Brain pericyte (primary cell): Measurements from ENCODE around the gene TMEM123.
"Not testable (repeated sequence)": the region's sequence is repeated elsewhere in the genome, so short reads cannot be mapped to it uniquely, and the experiment has no call there.

ENCODE experiments used
- DNase-seq: peaks from one replicate; pipeline ENCODE4 v3.0.0-alpha.2; 2012; ENCODE audit warnings: low read depth, low spot score

Gene TMEM123

GRCh38 chr11:102449651-102450570 is 2.7 kb downstream of the TMEM123 start:
- no peak for DNase-seq

DNA sequence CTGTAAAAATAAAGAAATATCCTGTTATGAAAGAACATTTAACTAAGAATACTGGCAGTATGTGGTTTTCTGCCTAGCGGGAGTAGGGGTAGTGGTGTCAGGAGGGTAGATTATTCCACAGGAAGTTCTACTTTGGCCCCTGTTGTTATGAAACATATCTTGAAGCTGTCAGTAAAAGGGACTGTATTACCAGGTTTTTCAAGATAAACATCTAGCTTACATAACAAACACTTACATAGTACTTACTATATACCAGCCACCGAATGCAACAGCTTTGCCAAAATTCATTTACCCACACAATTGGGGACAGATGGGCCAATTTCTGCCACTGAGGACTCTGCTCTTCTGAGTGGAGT is 3.7 kb downstream of the TMEM123 start:
- no peak for DNase-seq

GRCh38 chr11:102447941-102448868 is 4.4 kb downstream of the TMEM123 start:
- no peak for DNase-seq

GRCh38 chr11:102447193-102447592 is 5.4 kb downstream of the TMEM123 start:
- DNase-seq = no peak

DNA sequence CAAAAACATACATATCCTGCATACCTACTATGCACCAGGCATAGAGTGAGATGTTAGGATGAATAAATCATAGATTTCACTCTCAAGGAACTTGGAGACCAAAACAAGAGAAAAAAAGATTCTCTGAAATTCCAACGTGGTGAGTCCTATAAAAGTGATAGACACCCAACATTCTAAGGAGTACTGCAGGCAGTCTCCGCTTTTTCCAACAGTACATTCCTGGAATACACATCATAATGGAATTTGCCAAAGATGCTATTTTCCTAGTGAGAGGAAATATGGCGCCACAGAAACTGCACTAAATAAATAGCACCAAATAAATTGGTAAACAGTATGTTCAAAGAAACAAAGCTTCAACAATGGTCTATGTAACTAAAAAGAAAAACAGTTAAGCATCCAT is 6.0 kb downstream of the TMEM123 start:
- DNase-seq = no peak

DNA sequence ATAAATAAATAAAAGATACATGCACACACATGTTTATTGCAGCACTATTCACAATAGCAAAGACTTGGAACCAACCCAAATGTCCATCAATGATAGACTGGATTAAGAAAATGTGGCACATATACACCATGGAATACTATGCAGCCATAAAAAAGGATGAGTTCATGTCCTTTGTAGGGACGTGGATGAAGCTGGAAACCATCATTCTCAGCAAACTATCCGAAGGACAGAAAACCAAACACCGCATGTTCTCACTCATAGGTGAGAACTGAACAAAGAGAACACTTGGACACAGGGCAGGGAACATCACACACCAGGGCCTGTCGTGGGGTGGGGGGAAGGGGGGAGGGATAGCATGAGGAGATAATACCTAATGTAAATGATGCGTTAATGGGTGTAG is 7.9 kb downstream of the TMEM123 start:
- DNase-seq = not testable (repeated sequence)

DNA sequence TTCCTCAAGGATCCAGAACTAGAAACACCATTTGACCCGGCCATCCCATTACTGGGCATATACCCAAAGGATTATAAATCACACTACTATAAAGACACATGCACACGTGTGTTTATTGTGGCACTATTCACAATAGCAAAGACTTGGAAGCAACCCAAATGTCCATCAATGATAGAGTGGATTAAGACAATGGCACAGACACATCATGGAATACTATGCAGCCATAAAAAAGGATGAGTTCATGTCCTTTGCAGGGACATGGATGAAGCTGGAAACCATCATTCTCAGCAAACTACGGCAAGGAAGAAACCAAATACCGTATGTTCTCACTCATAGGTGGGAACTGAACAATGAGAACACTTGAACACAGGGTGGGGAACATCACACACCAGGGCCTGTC is 8.4 kb downstream of the TMEM123 start:
- DNase-seq = not testable (repeated sequence)

DNA sequence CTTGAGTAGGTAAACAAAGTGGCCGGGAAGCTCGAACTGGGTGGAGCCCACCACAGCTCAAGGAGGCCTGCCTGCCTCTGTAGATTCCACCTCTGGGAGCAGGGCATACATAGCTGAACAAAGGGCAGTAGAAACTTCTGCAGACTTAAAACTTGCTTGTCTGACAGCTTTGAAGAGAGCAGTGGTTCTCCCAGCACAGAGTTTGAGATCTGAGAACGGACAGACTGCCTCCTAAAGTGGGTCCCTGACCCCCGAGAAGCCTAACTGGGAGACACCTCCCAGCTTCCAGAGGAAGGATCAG is 13.6 kb downstream of the TMEM123 start:
- DNase-seq = not testable (repeated sequence)

DNA sequence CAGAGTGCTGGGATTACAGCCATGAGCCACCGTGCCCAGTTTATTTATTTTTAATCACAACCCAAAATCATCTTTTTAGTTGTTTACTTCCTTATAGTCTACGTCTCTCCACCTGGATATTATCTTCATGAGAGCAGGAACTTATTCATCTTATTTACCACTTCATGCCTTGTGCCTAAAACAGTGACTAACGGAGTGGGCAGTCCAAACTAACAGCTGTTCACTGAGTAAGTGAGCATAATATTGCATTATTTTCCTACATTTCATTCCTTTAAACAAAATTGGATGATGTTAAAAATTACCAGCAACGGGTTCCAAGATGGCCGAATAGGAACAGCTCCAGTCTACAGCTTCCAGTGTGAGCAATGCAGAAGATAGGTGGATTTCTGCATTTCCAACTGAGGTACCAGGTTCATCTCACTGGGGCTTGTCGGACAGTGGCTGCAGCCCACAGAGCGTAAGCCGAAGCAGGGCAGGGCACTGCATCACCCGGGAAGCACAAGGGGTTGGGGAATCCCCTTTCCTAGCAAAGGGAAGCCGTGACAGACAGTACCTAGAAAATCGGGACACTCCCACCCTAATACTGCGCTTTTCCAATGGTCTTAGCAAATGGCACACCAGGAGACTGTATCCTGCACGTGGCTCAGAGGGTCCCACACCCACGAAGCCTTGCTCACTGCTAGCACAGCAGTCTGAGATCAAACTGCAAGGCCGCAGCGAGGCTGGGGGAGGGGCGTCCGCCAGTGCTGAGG is 14.1 kb downstream of the TMEM123 start:
- DNase-seq = no peak

DNA sequence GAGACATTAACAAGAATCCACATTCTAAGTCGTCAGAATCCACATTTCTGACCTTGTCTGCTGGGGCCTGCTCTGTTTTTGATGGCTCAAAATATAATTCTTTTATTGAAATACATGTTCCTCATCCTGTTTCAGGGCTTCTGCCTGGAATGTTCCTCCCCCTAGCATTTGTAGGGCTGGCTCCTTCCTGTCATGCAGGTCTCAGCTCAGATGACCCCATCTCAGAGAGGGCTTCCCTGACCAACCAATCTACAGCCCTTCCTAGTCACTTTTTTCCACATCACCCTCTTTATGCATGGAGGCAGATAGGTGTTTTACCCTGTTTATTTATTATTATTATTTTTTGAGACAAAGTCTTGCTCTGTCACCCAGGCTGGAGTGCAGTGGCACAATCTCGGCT is 14.8 kb downstream of the TMEM123 start:
- DNase-seq = no peak

- no peak for DNase-seq
Measured at GRCh38 chr11:102436976-102437375, 15.6 kb downstream of the TMEM123 start.

GRCh38 chr11:102436561-102436960 is 16.0 kb downstream of the TMEM123 start:
- no peak for DNase-seq

DNA sequence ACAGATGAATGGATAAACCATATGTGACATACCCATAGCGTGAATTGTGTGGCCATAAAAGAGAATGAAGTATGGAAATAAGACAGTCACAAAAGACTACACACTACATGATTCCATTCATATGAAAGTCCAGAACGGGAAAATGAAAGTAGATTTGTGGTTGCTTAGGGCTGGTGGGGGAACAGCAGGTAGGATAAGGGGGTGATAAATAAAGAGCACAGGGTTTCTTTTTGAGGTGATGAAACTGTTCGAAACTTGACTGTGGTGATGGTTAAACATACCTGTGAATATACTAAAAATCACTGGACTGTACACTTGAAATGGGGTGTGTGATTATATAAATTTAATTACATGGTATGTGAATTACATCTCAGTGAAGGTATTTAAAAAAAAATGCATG is 16.9 kb downstream of the TMEM123 start:
- no peak for DNase-seq

- DNase-seq = not testable (repeated sequence)
Measured at GRCh38 chr11:102433571-102433970, 19.0 kb downstream of the TMEM123 start.

DNA sequence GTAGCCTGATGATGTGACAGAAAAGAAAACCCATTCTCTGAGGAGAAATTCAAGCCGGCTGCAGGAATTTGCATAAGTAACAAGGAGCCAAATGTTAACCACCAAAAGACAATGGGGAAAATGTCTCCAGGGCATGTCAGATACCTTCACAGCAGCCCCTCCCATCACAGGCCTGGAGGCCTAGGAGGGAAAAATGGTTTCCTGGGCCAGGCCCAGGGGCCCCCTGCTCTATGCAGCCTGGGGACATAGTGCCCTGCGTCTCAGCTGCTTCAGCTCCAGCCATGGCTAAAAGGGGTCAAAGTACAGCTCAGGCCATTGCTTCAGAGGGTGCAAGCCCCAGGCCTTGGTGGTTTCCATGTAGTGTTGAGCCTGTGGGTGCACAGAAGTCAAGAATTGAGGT is 20.0 kb downstream of the TMEM123 start:
- DNase-seq = not testable (repeated sequence)

DNA sequence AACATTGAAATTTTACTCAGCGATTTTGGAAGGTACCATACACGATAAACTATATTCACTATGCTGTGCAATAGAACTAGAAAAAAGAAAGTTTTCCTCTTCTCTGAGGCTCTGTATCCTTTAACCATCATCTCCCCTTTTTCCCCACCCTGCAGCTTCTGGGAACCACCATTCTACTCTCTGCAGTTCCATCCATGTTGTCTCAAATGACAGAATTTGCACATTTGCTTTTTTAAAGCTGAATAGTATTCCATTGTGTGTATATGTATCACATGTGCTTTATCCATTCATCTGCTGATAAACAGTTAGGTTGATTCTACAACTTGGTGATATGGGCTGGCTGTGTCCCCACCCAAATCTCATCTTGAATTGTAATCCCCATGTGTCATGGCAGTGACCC is 21.2 kb downstream of the TMEM123 start:
- no peak for DNase-seq

- DNase-seq = no peak
Measured at GRCh38 chr11:102430158-102430836, 22.3 kb downstream of the TMEM123 start.

DNA sequence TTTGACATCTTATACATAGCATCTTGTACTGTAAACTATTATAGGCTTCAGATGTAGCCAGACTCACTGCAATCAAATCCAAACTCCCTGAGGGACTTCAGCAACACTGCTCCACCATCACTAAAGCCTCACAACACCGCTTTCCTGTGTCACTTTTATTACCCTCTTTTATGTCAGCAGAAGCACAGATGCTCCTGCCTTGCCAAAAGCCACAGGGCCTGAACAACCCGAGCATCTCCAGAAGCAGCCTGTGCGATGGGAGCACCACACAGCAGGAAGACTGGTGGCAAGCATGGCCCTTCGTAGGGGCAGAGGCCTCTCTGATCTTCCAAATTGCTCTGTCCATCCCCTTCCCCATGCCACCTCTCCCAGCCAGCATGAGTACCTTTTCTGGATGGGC is 22.9 kb downstream of the TMEM123 start:
- DNase-seq = no peak

- DNase-seq = no peak
Measured at GRCh38 chr11:102429226-102429625, 23.3 kb downstream of the TMEM123 start.

DNA sequence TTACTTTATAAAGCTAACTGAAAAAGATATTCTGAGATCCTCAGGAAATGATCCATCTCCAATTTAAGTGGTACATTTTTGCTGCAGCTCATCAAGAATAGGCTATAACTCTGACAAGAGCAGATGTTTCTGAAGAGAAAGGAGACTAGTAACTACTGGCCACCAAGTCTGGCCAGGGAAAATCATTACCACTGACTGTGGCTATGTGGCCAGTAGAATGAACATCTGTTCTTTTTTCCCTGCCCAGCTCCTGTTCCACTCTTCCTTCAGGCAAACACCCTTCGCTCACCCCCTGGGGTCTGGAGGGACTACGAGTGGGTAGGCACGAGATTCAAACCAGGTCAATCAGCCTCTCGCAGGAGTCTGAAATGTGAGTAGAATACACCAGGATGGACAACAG is 23.9 kb downstream of the TMEM123 start:
- no peak for DNase-seq

DNA sequence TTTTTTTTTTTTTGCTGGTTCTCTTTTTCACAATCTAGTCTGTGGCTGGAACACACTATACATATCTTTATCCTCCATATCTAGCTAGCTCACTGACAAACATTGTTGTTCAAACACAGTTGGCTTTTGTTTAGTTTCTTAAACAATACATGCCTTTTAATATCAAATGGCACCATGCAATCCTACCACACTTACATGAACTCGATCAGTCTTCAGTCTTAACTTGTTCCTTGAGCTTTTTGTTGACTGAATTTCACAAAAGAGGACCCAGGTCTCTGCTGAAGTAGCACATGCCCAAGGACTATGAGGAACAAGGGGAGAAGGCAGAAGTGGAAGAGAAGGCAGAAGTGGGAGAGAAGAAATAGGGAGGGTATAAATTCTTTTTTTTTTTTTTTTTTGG is 25.5 kb downstream of the TMEM123 start:
- DNase-seq = no peak
